Activated T-cell treated with anti-CD3 and anti-CD28 coated beads, Interleukin-2, amount 50 U/mL, for 72 hours (primary cell): ENCODE measurements around the gene BRAT1. TPM values are rescaled to one million over a fixed set of nuclear protein-coding genes. Genes with fewer than 3 reads are reported as not detected.
"Not testable (repeated sequence)": the region's sequence is repeated elsewhere in the genome, so short reads cannot be mapped to it uniquely, and the experiment has no call there.

Experiments
- ATAC-seq, 2 donors: fragments of 150-1000 bp; cut with Tn5 transposase; replicated peaks in 1 of 2; 2 replicates each; pipeline ENCODE4 v1.10.0; 2021; ENCODE audit warnings: moderate library complexity in 2 of 2, mild to moderate bottlenecking in 1 of 2
- DNase-seq, 2 donors: peaks; one replicate each; pipeline ENCODE4 v3.0.0; 2021 to 2022; ENCODE audit warnings: mixed read lengths in 1 of 2
- H3K27ac Mint-ChIP-seq: one replicate; pipeline ENCODE4 v1.8.0; 2022; ENCODE audit warnings: mild to moderate bottlenecking, moderate library complexity, mixed read lengths
- H3K27me3 Mint-ChIP-seq: one replicate; pipeline ENCODE4 v1.8.0; 2022; ENCODE audit warnings: low read depth, mixed read lengths
- H3K36me3 Mint-ChIP-seq, 2 donors: one replicate each; pipeline ENCODE4 v1.8.0; 2022; ENCODE audit warnings: mixed read lengths in 2 of 2, mild to moderate bottlenecking in 1 of 2; ENCODE audit not compliant: insufficient read depth in 2 of 2
- H3K4me1 Mint-ChIP-seq: one replicate; pipeline ENCODE4 v1.8.0; 2022; ENCODE audit warnings: low read depth, mixed read lengths
- H3K4me3 Mint-ChIP-seq, 2 donors: one replicate each; pipeline ENCODE4 v1.8.0; 2022; ENCODE audit warnings: mild to moderate bottlenecking in 2 of 2, mixed read lengths in 2 of 2, moderate library complexity in 2 of 2
- H3K9me3 Mint-ChIP-seq, 2 donors: one replicate each; pipeline ENCODE4 v1.8.0; 2022; ENCODE audit warnings: mixed read lengths in 2 of 2
- total RNA-seq, 2 donors: library from RNA; stranded (reverse); gene quantifications; one replicate each; pipeline ENCODE4 v1.2.3, GENCODE V29; 2022

Gene BRAT1
- total RNA-seq, 2 donors from 2014 or later: 28.0 to 35.2 TPM

DNA sequence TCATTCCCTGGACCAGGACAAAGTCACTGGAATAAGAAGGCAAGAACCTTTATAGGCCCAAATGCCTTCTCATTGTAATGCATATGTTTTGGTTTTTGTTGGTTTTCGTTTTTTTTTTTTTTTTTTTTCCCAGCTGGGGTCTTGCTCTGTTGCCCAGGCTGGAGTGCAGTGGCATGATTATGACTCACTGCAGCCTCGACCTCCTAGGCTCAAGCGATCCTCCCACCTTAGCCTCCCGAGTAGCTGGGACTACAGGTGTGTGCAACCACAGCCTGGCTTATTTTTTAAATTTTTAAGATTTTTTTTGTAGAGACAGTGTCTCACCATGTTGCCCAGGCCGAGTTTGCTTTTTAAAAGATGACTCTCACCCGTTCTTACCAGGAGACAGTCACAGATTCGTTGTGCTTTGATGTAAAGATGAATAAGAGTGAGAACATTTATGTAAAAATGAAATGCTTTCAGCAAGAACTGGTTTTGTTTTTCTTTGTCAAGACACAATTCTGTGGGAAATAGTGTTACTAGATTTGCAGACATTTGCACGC, 11.1 kb upstream of the BRAT1 start:
- H3K36me3 Mint-ChIP-seq: no peaks in the 10 kb centered on the region
- ATAC-seq (peak; percentile 59 to 77), DNase-seq (no peak)
- H3K27me3 Mint-ChIP-seq: no peaks in the 10 kb centered on the region
- H3K4me3 Mint-ChIP-seq: peak overlapping the region in 1 of 2 donors; percentile 72
- H3K4me1 Mint-ChIP-seq: peaks cover 5% of the 10 kb centered on the region
- no peaks in the 10 kb centered on the region for H3K9me3 Mint-ChIP-seq
- peak overlapping the region; percentile 63 for H3K27ac Mint-ChIP-seq

DNA sequence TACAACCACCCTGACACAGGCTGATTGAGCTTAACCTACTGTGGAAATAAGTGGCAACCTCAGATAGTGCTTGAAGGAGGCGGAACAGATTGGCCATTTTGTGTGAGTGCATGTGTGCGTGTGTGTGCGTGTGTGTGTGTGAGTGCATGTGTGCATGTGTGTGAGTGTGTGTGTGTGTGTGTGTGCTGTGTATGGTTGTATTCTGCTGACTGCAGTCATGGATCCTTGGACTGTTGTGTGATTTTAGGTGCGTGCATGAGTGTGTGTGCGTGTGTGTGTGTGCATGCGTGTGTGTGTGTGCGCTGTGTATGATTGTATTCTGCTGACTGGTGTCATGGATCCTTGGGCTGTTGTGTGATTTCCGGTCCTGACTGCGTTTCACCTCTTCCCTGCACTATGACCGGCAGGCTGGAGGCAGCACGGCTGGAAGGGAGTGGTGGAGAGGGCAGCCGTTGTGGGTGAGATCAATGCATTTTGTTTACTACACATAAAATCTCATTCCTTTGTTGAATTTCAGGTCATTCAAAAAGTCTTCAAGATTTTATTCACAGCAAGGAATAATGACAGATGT, 9.7 kb upstream of the BRAT1 start:
- no peaks in the 10 kb centered on the region for H3K36me3 Mint-ChIP-seq
- DNase-seq (no peak), ATAC-seq (no peak)
- no peak overlapping the region for H3K27ac Mint-ChIP-seq
- no peaks in the 10 kb centered on the region for H3K27me3 Mint-ChIP-seq
- no peak overlapping the region for H3K4me3 Mint-ChIP-seq
- H3K4me1 Mint-ChIP-seq: peaks cover 7% of the 10 kb centered on the region
- H3K9me3 Mint-ChIP-seq: no peaks in the 10 kb centered on the region

DNA sequence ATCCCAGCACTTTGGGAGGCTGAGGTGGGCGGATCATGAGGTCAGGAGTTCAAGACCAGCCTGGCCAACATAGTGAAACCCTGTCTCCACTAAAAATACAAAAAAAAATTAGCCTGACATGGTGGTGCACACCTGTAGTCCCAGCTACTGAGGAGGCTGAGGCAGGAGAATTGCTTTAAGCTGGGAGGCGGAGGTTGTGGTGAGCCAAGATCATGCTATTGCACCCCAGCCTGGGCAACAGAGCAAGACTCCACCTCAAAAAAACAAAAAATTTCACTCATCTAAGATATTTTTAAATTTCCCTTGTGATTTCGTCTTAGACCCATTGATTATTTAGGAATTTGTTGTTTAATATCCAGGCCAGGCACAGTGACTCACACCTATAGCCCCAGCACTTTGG, 8.6 kb upstream of the BRAT1 start:
- H3K9me3 Mint-ChIP-seq, H3K4me3 Mint-ChIP-seq, H3K27me3 Mint-ChIP-seq, ATAC-seq, DNase-seq, H3K36me3 Mint-ChIP-seq, H3K27ac Mint-ChIP-seq: not testable (repeated sequence)
- H3K4me1 Mint-ChIP-seq: peaks cover 11% of the 10 kb centered on the region

DNA sequence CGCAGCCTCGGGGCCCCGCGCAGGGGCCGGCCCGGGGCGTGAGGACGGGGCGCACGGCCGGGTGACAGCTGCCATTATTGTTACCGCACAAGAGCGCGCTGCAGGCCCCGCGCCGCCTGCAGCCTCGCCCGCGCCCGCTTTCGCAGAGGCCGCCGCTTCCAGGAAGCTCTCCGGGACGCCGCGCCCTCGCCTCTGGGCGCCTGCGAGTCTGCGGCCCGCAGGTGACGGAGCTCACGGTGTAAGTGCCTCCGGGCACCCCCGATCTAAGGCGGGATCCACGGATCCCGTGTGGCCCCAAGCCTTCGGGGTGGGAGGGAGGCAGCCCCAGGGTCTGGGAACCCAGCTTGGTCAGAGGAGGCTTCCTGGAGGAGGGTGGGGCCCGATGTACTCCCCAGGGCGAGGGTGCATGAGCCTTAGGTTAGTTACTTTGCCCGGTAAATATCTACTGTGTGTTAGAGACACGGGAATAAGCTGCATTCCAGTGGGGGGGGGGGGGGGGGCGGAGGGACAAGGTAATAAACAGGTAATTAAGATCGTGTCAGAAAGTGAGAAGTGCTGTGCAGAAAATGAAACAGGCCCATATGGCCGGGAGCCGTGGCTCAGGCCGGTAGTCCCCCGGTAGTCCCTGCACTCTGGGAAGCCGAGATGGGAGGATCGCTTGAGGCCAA, 4.1 kb upstream of the BRAT1 start:
- ATAC-seq (peak; percentile 8 to 20), DNase-seq (peak; percentile 52 to 57)
- H3K27me3 Mint-ChIP-seq: no peaks in the 10 kb centered on the region
- no peaks in the 10 kb centered on the region for H3K36me3 Mint-ChIP-seq
- H3K4me1 Mint-ChIP-seq: peaks cover 20% of the 10 kb centered on the region
- no peaks in the 10 kb centered on the region for H3K9me3 Mint-ChIP-seq
- H3K4me3 Mint-ChIP-seq: peak overlapping the region; percentile 81 to 86
- peak overlapping the region; percentile 70 for H3K27ac Mint-ChIP-seq

DNA sequence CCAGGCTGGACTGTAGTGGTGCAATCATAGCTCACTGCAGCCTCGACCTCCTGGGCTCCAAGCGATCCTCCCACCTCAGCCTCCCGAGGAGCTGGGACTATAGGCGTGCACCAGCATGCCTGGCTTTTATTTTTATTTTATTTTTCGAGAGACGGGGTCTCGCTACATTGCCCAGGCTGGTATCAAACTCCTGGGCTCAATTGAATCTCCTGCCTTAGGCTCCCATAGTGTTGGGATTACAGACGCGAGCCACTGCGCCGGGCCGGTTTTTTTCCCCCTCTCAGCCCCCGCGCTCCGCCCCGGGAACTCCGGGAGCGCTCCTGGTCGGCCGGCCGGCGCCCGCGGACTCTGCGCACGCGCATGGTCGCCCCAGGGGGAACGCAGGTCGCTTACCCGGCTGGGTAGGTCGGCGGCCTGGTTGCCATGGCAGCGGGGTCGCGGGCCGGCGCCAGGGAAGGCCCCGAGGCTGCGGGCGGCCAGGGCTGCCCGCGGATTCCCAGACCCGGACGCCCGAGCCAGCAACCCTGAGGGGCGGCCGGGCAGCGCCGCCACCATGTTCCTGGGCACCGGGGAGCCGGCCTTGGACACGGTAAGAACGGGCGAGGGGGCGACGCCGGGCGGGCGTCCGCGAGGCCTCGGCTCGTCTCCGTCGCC, 3.4 kb upstream of the BRAT1 start, which contains the start of gene IQCE:
IQCE (plus strand) TSS at position 351 of the 654 bp plus-strand sequence; CDS start at position 554, 203 bp downstream.
- ATAC-seq (peak; percentile 68 to 70), DNase-seq (peak; percentile 95 to 98)
- Mint-ChIP-seq H3K4me1 (peaks cover 27% of the 10 kb centered on the region), H3K27ac (peak within 1 kb of the TSS; percentile 70), H3K9me3 (no peaks in the 10 kb centered on the region), H3K4me3 (peak within 1 kb of the TSS; percentile 81 to 86), H3K27me3 (no peaks in the 10 kb centered on the region), H3K36me3 (no peaks in the 10 kb centered on the region)

DNA sequence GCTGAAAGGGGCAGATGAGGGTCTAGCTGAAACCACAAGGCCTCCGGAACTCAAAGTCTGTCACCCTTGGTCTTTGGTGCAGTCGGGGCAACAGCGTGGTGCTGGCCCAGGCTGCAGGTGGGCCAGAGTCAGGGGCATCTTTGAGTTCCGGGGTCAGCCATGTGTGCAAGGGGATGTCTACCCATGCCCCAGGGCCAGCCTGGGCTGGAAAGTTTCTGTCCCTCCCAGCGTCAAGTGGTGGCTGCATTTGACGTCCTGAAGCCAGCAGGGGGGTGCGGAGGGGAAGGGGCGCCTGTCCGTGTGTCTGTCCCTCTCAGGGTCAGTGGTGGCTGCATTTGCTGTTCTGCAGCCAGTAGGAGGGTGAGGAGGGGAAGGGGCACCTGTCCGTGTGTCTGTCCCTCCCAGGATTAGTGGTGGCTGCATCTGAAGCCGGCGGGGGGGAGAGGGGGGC, 638 bp downstream of the BRAT1 start:
- ATAC-seq: no peak
- peak overlapping the region; percentile 73 to 91 for H3K4me3 Mint-ChIP-seq
- no peak for DNase-seq
- H3K27ac Mint-ChIP-seq: peak overlapping the region; percentile 7
- H3K4me1 Mint-ChIP-seq: peaks cover 43% of the 10 kb centered on the region
- no peaks in the 10 kb centered on the region for H3K9me3 Mint-ChIP-seq
- H3K27me3 Mint-ChIP-seq: no peaks in the 10 kb centered on the region
- peaks cover 2 to 9% of the 10 kb centered on the region in 2 donors for H3K36me3 Mint-ChIP-seq

DNA sequence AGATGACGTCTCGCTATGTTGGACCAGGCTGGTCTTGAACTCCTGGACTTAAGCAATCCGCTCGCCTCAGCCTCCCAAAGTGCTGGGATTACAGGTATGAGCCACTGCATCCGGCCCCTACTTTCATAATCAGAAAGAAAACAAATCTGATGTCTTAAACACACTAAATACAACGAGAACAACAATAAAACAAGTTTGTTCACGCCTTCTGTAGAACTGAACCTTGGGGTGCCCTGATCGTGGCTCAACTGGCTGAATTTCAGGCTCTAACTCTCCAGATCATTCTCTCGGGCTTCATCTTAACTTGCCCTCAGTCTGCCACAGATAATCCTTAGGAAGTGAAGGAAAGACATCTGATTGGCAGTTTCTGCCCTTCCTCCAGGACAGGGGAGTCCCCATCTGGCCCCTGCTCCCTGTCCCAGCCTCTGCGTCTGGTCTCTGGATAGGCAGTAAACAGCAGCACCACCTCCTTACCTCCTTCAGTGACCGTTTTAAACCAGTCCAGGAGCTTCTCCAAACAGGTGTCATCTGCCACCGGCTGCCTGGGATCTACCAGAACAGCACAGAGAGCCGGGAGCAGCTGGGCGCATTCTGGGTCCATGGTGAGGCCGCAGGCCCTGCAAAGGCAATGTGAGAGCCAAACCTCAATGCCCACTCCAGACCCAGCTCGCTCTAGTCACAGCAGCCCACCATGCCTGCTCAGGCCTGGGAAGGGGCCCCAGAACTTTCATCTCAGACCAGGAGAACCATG, 1.3 kb downstream of the BRAT1 start:
- no peaks in the 10 kb centered on the region for H3K27me3 Mint-ChIP-seq
- ATAC-seq (no peak), DNase-seq (no peak)
- H3K27ac Mint-ChIP-seq: peak overlapping the region; percentile 7
- H3K4me3 Mint-ChIP-seq: peak overlapping the region; percentile 73 to 91
- H3K36me3 Mint-ChIP-seq: peaks cover 2 to 9% of the 10 kb centered on the region in 2 donors
- no peaks in the 10 kb centered on the region for H3K9me3 Mint-ChIP-seq
- peaks cover 42% of the 10 kb centered on the region for H3K4me1 Mint-ChIP-seq

DNA sequence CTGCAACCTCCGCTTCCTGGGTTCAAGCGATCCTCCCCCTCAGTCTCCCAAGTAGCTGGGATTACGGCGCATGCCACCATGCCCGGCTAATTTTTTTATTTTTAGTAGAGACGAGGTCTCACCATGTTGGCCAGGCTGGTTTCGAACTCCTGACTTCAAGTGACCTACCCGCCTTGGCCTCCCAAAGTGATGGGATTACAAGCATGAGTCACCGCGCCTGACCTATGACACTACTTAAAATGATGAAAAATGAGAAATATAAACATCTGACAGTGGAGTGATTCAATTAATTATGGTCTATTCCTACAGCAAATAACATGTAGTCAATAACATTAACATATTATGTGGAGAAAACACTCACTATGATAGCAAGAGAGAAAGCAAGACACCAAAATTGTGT, 2.2 kb downstream of the BRAT1 start:
- peaks cover 35% of the 10 kb centered on the region for H3K4me1 Mint-ChIP-seq
- no peak for DNase-seq
- no peaks in the 10 kb centered on the region for H3K9me3 Mint-ChIP-seq
- no peak for ATAC-seq
- peak overlapping the region; percentile 72 for H3K27ac Mint-ChIP-seq
- peak overlapping the region; percentile 73 to 91 for H3K4me3 Mint-ChIP-seq
- no peaks in the 10 kb centered on the region for H3K27me3 Mint-ChIP-seq
- peaks cover 2 to 9% of the 10 kb centered on the region in 2 donors for H3K36me3 Mint-ChIP-seq

DNA sequence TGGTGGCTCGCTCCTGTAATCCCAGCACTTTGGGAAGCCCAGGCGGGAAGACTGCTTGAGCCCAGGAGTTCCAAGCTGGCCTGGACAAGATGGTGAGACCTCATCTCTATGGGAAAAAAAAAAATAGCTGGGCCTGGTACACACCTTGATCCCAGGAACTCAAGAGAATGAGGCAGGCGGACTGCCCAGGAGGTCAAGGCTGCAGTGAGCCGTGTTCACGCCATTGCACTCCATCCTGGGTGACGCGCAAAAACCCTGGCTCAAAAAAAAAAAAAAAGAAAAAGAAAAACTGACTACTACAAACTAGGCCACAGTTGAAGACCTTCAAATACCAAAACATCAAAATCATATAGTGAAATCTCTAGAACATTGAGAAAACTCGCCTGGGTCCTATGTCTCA, 3.9 kb downstream of the BRAT1 start:
- peaks cover 28% of the 10 kb centered on the region for H3K4me1 Mint-ChIP-seq
- no peak for ATAC-seq
- H3K36me3 Mint-ChIP-seq: peaks cover 4 to 15% of the 10 kb centered on the region in 2 donors
- DNase-seq: no peak
- no peaks in the 10 kb centered on the region for H3K9me3 Mint-ChIP-seq
- no peak overlapping the region for H3K4me3 Mint-ChIP-seq
- no peak overlapping the region for H3K27ac Mint-ChIP-seq
- H3K27me3 Mint-ChIP-seq: no peaks in the 10 kb centered on the region

DNA sequence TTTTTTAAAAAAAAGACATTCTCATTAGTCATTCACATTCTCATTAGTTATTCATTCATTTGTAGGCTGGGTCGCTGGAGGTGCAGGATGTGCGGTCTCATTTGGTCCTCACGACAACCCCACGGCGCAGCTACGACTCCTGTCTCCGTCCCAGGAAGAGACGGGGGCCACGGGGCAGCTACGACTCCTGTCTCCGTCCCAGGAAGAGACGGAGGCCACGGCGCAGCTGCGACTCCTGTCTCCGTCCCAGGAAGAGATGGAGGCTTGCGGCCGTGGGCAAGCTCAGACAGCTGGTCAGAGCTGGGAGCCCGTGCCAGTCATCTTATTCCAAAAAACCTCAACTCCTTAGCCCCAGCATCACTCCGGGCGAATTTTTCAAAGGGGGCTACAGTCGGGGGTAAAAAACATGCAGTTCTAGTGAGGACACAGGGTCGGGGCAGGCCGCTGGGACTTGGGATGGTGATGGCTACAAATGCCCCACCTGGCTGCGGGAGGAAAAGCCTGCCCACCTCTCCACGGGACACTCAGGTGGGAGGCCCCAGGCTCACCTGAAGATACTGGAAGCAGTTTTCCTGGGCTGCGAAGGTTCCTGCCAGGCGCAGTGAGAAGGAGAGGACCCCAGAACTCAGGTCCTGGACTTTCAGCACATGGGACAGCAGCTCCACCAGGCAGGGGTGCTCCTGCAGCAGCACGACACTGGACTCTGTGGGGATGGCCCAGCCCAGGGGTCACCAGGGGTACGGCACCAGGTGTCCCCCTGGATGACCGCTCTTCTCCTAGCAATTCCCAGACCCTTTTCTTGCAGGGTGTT, 8.3 kb downstream of the BRAT1 start:
- no peak overlapping the region for H3K27ac Mint-ChIP-seq

DNA sequence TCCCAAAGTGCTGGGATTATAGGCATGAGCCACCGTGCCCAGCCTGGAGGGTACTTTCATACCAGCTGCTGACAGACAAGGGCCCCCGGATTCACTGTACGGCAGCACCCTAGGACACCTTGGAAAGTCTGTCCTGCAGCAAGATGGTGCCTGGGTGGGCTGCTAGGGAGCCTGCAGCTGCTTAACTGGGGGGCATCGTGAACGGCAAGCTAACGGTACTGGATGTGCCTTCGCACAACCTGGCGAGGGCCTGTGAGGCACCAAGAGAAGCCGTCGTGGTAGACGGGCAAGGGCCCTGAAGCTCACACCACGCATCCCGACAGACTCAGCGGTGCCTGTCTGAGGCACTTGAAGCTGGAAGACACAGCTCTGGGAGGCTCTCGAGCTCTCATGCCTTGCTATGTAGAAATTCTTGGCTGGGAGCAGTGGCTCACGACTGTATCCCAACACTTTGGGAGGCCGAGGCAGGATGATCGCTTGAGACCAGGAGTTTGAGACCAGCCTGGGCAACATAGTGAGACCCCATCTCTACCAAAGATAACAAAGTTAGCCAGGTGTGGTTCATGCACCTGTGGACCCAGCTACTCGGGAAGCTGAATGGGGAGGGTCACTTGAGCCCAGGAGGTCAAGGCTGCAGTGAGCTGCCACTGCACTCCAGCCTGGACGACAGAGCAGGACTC, 9.4 kb downstream of the BRAT1 start:
- Mint-ChIP-seq H3K9me3 (no peaks in the 10 kb centered on the region), H3K4me1 (peaks cover 6% of the 10 kb centered on the region), H3K27ac (no peak overlapping the region), H3K27me3 (no peaks in the 10 kb centered on the region), H3K36me3 (peaks cover 4 to 15% of the 10 kb centered on the region in 2 donors), H3K4me3 (no peak overlapping the region)
- ATAC-seq (no peak), DNase-seq (no peak)

More for the DNA sequence above, 8.3 kb downstream of the BRAT1 start:
- DNase-seq (no peak), ATAC-seq (no peak)
- Mint-ChIP-seq H3K4me1 (peaks cover 12% of the 10 kb centered on the region), H3K9me3 (no peaks in the 10 kb centered on the region), H3K4me3 (no peak overlapping the region), H3K27me3 (no peaks in the 10 kb centered on the region), H3K36me3 (peaks cover 4 to 16% of the 10 kb centered on the region in 2 donors)
